22Rv1 (cell line): ENCODE measurements around the gene SCEL.
"Not testable (repeated sequence)": the region's sequence is repeated elsewhere in the genome, so short reads cannot be mapped to it uniquely, and the experiment has no call there.

Source experiments
- H3K27ac ChIP-seq: fragments of 450-650 bp; 2 replicates; pipeline ENCODE4 v1.5.1; 2017
- ZFX ChIP-seq: fragments of 450-650 bp; IDR thresholded peaks from 2 replicates; pipeline ENCODE4 v1.6.1; 2017; ENCODE audit warnings: antibody characterized with exemption, borderline replicate concordance
- TF ChIP-seq, protein P1 (sequence below): fragments of 450-650 bp; IDR thresholded peaks from 2 replicates; pipeline ENCODE4 v1.5.1; 2017; ENCODE audit warnings: mild to moderate bottlenecking

Gene SCEL

DNA sequence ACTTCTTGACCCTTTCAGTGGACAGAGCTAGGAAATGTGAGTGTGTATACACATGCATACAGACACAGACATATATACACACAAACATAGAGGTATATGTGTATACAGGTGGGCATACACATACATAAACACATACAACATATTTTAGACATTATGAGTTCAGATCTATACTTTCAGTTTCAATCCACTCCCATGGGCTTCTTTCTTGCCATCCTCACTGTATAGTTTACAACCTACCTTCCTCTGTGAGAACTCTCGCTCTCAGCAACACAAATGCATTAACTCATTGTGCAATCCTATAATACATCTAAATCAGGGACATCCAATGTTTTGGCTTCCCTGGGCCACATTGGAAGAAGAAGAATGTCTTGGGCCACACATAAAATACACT, 21.2 kb upstream of the SCEL start:
- no peak for TF ChIP-seq ZFX
- TF ChIP-seq, protein P1, sequence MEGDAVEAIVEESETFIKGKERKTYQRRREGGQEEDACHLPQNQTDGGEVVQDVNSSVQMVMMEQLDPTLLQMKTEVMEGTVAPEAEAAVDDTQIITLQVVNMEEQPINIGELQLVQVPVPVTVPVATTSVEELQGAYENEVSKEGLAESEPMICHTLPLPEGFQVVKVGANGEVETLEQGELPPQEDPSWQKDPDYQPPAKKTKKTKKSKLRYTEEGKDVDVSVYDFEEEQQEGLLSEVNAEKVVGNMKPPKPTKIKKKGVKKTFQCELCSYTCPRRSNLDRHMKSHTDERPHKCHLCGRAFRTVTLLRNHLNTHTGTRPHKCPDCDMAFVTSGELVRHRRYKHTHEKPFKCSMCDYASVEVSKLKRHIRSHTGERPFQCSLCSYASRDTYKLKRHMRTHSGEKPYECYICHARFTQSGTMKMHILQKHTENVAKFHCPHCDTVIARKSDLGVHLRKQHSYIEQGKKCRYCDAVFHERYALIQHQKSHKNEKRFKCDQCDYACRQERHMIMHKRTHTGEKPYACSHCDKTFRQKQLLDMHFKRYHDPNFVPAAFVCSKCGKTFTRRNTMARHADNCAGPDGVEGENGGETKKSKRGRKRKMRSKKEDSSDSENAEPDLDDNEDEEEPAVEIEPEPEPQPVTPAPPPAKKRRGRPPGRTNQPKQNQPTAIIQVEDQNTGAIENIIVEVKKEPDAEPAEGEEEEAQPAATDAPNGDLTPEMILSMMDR: no peak
- H3K27ac ChIP-seq: no peak overlapping the region

DNA sequence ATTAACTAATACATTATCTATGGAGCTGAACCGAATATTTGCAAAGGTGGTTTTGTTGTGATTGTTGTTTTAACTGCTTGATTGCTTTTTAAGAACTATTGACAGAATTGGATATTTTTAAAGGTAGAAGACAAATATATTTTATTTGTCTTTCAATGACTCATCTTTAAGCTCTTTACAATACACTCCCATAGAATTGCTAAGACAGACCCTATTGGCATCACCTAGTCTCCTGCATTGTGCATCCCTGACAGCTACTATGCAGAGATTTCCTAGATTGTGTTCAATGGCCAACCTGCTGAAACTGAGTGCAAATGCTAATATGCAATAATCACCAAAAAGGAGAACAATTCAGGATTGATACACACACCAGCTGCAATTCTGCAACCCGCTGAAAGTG, 19.7 kb upstream of the SCEL start:
- TF ChIP-seq ZFX: no peak
- TF ChIP-seq, protein P1: no peak
- H3K27ac ChIP-seq: no peak overlapping the region

DNA sequence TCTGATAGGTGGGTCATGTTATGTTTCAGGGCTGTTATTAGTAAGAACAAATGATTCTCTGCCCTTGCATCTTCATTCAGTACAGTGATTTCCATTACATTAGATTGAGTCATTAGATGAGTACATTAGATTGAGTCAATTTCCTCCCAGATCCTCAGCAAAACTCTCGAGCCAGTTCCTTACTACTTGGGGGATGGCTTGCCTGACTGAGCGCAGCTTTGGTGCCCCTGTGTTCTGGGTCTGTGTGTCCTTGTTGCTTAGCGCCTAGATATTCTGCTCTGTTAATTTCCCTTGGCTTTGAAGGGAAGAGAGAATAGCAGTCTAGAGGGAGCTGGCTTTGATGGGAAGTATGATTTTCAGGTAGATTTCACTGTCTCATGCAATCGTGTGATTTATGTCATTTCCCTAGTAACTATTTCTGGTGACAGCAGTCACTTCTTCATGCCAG, 19.1 kb upstream of the SCEL start:
- no peak overlapping the region for H3K27ac ChIP-seq
- TF ChIP-seq, protein P1: no peak
- TF ChIP-seq ZFX: no peak

GRCh38 chr13:77518266-77518665, 17.2 kb upstream of the SCEL start:
- H3K27ac ChIP-seq: no peak overlapping the region
- TF ChIP-seq, protein P1: no peak
- no peak for TF ChIP-seq ZFX

GRCh38 chr13:77519396-77519795, 16.1 kb upstream of the SCEL start:
- not testable (repeated sequence) for H3K27ac ChIP-seq

DNA sequence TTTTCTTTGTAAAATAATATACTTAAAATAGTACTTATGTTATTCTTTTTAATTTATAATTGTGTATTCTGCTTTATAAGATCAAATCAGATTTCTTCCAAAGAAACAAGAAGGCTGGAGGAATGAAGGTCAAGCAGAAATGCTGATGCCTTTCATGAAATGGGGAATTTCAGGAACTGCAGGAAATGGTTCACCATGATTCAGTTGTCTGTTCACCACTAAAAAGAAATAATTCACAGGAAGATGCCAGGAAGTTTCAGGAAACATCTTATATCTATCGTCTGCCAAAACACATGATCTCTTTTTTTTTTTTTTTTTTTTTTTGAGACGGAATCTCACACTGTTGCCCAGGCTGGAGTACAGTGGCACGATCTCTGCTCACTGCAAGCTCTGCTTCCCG, 15.7 kb upstream of the SCEL start:
- no peak overlapping the region for H3K27ac ChIP-seq
- TF ChIP-seq, protein P1: no peak
- no peak for TF ChIP-seq ZFX

- TF ChIP-seq, protein P1: no peak
- no peak for TF ChIP-seq ZFX
- no peak overlapping the region for H3K27ac ChIP-seq
Observed at GRCh38 chr13:77521194-77521593, 14.3 kb upstream of the SCEL start.

- TF ChIP-seq ZFX: no peak
- TF ChIP-seq, protein P1: no peak
Observed at GRCh38 chr13:77521595-77522367, 13.7 kb upstream of the SCEL start.

More at GRCh38 chr13:77521595-77522367, 13.7 kb upstream of the SCEL start:
- H3K27ac ChIP-seq: no peak overlapping the region
